PC-9 (cell line): ENCODE measurements around the gene SLC51A. TPM values are rescaled to one million over a fixed set of nuclear protein-coding genes. Genes with fewer than 3 reads are reported as not detected.

ENCODE experiments used
- BruUV-seq: library from RNA; stranded (reverse); fragments of 400-500 nt; replicated peaks from 2 replicates; lab custom pipeline; 2021; lab: Mats Ljungman, UMichigan
- CTCF ChIA-PET: fragments of 300-600 bp; sonication (Branson Sonifier 250); formaldehyde crosslinking; loops from one replicate; lab custom pipeline; 2022; ENCODE audit warnings: antibody characterized with exemption; lab: Charles Lee
- POLR2A ChIA-PET: fragments of 300-600 bp; sonication (Branson Sonifier 250); formaldehyde crosslinking; loops from one replicate; lab custom pipeline; 2022; ENCODE audit warnings: antibody characterized with exemption; ENCODE audit not compliant: unreplicated experiment; lab: Charles Lee
- DNase-seq, 2 experiments: peaks; one replicate each; pipeline versions ENCODE4 v3.0.0 to v3.0.0-alpha.2; 2015 to 2022; ENCODE audit warnings: mixed read lengths in 1 of 2
- H2AFZ ChIP-seq: fragments of 200-600 bp; sonication (generic); 2 replicates; pipeline ENCODE4 v1.8.1; 2017; ENCODE audit warnings: antibody characterized with exemption
- H3F3A ChIP-seq: fragments of 200-600 bp; sonication (generic); 2 replicates; pipeline ENCODE4 v1.8.1; 2017; ENCODE audit warnings: antibody characterized with exemption, mild to moderate bottlenecking, low read depth; ENCODE audit not compliant: insufficient read depth
- H3K27ac ChIP-seq: fragments of 200-600 bp; sonication (generic); 2 replicates; pipeline ENCODE4 v1.6.1; 2016; ENCODE audit warnings: mixed run types
- H3K27me3 ChIP-seq: fragments of 200-600 bp; sonication (generic); 2 replicates; pipeline ENCODE4 v1.6.1; 2016; ENCODE audit warnings: low read depth, mixed run types; ENCODE audit not compliant: insufficient read depth
- H3K36me3 ChIP-seq: fragments of 200-600 bp; sonication (generic); 2 replicates; pipeline ENCODE4 v1.6.1; 2016; ENCODE audit warnings: low read depth, mixed run types
- H3K4me1 ChIP-seq: fragments of 200-600 bp; sonication (generic); replicated peaks from 2 replicates; pipeline ENCODE4 v1.6.1; 2016; ENCODE audit warnings: mixed run types; ENCODE audit not compliant: insufficient read depth
- H3K4me2 ChIP-seq: fragments of 200-600 bp; sonication (generic); 2 replicates; pipeline ENCODE4 v1.6.1; 2017; ENCODE audit warnings: mixed run types
- H3K4me3 ChIP-seq: fragments of 200-600 bp; sonication (generic); 2 replicates; pipeline ENCODE4 v1.6.1; 2016; ENCODE audit warnings: mixed run types
- H3K79me2 ChIP-seq: fragments of 200-600 bp; sonication (generic); 2 replicates; pipeline ENCODE4 v1.6.1; 2017; ENCODE audit warnings: low read depth, mixed run types
- H3K9me2 ChIP-seq: fragments of 200-600 bp; sonication (generic); 2 replicates; pipeline ENCODE4 v1.8.1; 2017; ENCODE audit warnings: mild to moderate bottlenecking; ENCODE audit not compliant: insufficient read depth
- H3K9me3 ChIP-seq: fragments of 200-600 bp; sonication (generic); 2 replicates; pipeline ENCODE4 v1.8.1; 2016; ENCODE audit warnings: low read depth; ENCODE audit not compliant: insufficient read depth
- H4K20me1 ChIP-seq: fragments of 200-600 bp; sonication (generic); 2 replicates; pipeline ENCODE4 v1.8.1; 2017; ENCODE audit not compliant: insufficient read depth
- EZH2 ChIP-seq: fragments of 200-600 bp; sonication (generic); IDR thresholded peaks from 2 replicates; pipeline ENCODE4 v1.8.0; 2017; ENCODE audit warnings: antibody characterized with exemption, low read depth
- intact Hi-C: fragments of 100-400 bp; cut with micrococcal nuclease; formaldehyde crosslinking; loops from one replicate; pipeline ENCODE4 v1.10.0; 2022; ENCODE audit not compliant: unreplicated experiment
- total RNA-seq: library from RNA; stranded (reverse); gene quantifications from 2 replicates; pipeline ENCODE4 v1.2.3, GENCODE V29; 2021
- TF ChIP-seq, protein P1 (sequence below): fragments of 200-600 bp; sonication (generic); conservative IDR thresholded peaks from 2 replicates; pipeline ENCODE4 v1.6.1; 2017; ENCODE audit warnings: mixed run types, antibody characterized with exemption, mild to moderate bottlenecking, moderate library complexity

The SLC51A gene
- total RNA-seq, 1 experiment from 2014 or later, result 10.3 TPM

DNA sequence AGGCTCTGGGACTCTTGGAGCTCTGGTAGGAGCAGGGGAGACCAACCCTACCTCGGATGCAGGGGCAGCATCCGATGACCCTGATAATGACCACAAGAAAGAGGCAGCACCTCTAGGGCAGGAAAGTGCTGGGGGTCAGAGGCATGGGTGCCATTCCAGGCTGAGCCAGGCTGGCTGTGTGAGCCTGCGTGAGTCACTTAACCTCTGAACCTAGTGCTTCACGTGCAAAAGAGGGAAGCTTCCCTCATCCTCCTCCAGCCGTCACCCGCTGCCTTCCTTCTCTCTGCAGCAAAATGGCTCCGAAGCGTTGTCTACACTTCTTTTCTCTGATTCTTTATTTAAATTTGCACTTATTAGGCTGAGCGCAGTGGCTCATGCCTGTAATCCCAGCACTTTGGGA is 40.6 kb upstream of the SLC51A start:
- BruUV-seq, result no TSS peak
- ChIA-PET POLR2A (no interaction called here), CTCF (no interaction called here)
- no peaks in the 10 kb centered on the region for H3K27me3 ChIP-seq
- no peaks in the 10 kb centered on the region for H3K9me3 ChIP-seq
- no peak for DNase-seq
- no peaks in the 10 kb centered on the region for H3K9me2 ChIP-seq
- no peak overlapping the region for H2AFZ ChIP-seq
- H3K4me3 ChIP-seq, result no peak overlapping the region
- intact Hi-C loops, result no loop called here
- peaks cover 14% of the 10 kb centered on the region for H3F3A ChIP-seq
- TF ChIP-seq EZH2, result no peak
- TF ChIP-seq, protein P1, sequence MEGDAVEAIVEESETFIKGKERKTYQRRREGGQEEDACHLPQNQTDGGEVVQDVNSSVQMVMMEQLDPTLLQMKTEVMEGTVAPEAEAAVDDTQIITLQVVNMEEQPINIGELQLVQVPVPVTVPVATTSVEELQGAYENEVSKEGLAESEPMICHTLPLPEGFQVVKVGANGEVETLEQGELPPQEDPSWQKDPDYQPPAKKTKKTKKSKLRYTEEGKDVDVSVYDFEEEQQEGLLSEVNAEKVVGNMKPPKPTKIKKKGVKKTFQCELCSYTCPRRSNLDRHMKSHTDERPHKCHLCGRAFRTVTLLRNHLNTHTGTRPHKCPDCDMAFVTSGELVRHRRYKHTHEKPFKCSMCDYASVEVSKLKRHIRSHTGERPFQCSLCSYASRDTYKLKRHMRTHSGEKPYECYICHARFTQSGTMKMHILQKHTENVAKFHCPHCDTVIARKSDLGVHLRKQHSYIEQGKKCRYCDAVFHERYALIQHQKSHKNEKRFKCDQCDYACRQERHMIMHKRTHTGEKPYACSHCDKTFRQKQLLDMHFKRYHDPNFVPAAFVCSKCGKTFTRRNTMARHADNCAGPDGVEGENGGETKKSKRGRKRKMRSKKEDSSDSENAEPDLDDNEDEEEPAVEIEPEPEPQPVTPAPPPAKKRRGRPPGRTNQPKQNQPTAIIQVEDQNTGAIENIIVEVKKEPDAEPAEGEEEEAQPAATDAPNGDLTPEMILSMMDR, result no peak
- no peaks in the 10 kb centered on the region for H3K36me3 ChIP-seq
- no peaks in the 10 kb centered on the region; the same call in 1 of the 2 replicates for H4K20me1 ChIP-seq
- H3K27ac ChIP-seq, result no peak overlapping the region
- no peaks in the 10 kb centered on the region for H3K79me2 ChIP-seq
- peaks cover 11% of the 10 kb centered on the region; the same call in 1 of the 2 replicates for H3K4me1 ChIP-seq
- no peak overlapping the region for H3K4me2 ChIP-seq

DNA sequence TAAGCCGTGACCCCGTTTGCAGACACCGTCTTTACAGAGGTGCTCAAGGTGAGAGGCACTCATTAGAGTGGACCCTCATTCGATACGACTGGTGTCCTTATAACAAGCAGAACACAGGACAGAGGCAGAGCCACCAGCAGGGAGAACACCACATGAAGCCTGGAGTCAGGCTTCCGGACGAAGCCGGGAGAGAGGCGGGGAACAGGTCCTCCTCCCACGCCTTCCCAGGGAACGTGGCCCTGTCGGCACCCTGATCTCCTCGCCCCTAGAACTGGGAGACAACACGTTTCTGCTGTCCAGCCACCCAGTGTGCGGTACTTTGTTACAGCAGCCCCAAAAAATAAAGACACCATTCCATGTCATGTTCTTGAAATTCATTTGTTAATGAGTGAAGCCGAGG is 38.8 kb upstream of the SLC51A start:
- peaks cover 11% of the 10 kb centered on the region; the same call in 1 of the 2 replicates for H3K4me1 ChIP-seq
- H3K79me2 ChIP-seq, result no peaks in the 10 kb centered on the region
- no peak overlapping the region for H3K4me2 ChIP-seq
- BruUV-seq, result no TSS peak
- H3F3A ChIP-seq, result peaks cover 17% of the 10 kb centered on the region
- ChIA-PET POLR2A (no interaction called here), CTCF (no interaction called here)
- H3K9me2 ChIP-seq, result no peaks in the 10 kb centered on the region
- TF ChIP-seq, protein P1, result no peak
- TF ChIP-seq EZH2, result no peak
- no peaks in the 10 kb centered on the region; the same call in 1 of the 2 replicates for H4K20me1 ChIP-seq
- no peaks in the 10 kb centered on the region for H3K27me3 ChIP-seq
- intact Hi-C loops, result no loop called here
- H3K4me3 ChIP-seq, result no peak overlapping the region
- H3K27ac ChIP-seq, result no peak overlapping the region
- no peak overlapping the region for H2AFZ ChIP-seq
- no peaks in the 10 kb centered on the region for H3K36me3 ChIP-seq
- DNase-seq, result no peak
- H3K9me3 ChIP-seq, result no peaks in the 10 kb centered on the region

DNA sequence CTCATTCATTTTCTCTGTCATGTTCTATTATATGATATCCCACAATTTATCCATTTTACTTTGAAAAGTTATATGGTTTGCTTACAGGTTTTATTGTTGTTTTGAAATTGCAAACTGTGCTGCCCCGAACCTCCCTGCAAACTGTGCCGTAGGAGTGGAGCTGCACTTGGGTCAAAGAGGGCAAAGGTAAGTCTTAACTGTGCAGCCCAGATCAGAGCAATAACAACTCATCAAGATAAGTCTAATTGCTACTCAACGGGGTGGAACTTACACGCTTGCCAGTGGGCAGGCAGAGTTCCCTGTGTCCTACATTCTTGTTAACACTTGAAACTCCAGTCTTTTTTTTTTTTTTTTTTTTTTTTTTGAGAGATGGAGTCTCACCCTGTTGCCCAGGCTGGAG is 38.4 kb upstream of the SLC51A start:
- TF ChIP-seq, protein P1, result no peak
- no peak for TF ChIP-seq EZH2
- H3K36me3 ChIP-seq, result no peaks in the 10 kb centered on the region
- H3K27ac ChIP-seq, result no peak overlapping the region
- intact Hi-C loops, result no loop called here
- H3K9me3 ChIP-seq, result no peaks in the 10 kb centered on the region
- POLR2A ChIA-PET, result no interaction called here
- H4K20me1 ChIP-seq, result no peaks in the 10 kb centered on the region; the same call in 1 of the 2 replicates
- peaks cover 13% of the 10 kb centered on the region for H3K4me1 ChIP-seq
- no TSS peak for BruUV-seq
- H3K4me3 ChIP-seq, result no peak overlapping the region
- no peak overlapping the region for H2AFZ ChIP-seq
- no peak overlapping the region for H3K4me2 ChIP-seq
- no peaks in the 10 kb centered on the region for H3K27me3 ChIP-seq
- CTCF ChIA-PET, result no interaction called here
- DNase-seq, result no peak
- no peaks in the 10 kb centered on the region for H3K79me2 ChIP-seq
- peaks cover 17% of the 10 kb centered on the region for H3F3A ChIP-seq
- H3K9me2 ChIP-seq, result no peaks in the 10 kb centered on the region
